Body of pancreas (tissue), 4 donors: ENCODE data around the gene ARID3A.

Experiments
- POLR2A ChIP-seq, 3 donors: fragments of 450-650 bp; IDR thresholded peaks; one replicate each; pipeline ENCODE4 v1.6.1; 2016; ENCODE audit warnings: antibody characterized with exemption in 3 of 3, mild to moderate bottlenecking in 2 of 3
- TF ChIP-seq, protein P1 (sequence below), 7 experiments: fragments of 450-650 bp in 4 of 7; fragments of 200-600 bp in 3 of 7; sonication (generic) in 3 of 7; IDR thresholded peaks; one replicate each; pipeline ENCODE4 v1.5.1; 2016 to 2019; ENCODE audit warnings: antibody characterized with exemption in 7 of 7

DNA sequence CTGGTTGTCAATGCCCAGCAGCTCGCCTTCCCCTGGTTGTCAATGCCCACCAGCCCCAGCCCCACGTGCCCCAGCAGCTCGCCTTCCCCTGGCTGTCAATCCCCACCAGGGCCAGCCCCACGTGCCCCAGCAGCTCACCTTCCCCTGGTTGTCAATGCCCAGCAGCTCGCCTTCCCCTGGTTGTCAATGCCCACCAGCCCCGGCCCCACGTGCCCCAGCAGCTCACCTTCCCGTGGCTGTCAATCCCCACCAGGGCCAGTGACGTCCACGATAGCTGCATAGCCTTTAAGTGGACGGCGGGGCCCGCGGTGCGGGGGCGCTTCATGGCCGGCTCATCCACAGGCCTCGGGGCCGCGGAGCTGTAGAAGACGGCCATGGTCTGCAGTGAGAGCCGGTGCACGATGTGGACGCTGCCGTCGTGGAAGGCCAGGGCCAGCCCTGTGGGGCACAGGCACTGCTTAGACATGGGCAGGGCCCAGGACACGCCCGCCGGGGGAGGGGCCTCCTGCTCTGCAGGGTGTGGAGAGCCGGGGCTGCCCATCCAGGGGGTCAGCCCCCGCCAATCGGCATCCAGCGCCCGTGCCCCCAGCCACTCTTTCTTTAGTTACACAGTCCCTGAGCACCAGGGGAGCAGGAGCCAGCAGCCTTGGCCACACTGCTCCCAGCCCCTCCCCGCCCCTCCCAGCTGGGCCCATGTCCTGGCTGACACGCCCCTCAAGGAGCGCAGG is 46.0 kb upstream of the ARID3A start:
- TF ChIP-seq, protein P1, sequence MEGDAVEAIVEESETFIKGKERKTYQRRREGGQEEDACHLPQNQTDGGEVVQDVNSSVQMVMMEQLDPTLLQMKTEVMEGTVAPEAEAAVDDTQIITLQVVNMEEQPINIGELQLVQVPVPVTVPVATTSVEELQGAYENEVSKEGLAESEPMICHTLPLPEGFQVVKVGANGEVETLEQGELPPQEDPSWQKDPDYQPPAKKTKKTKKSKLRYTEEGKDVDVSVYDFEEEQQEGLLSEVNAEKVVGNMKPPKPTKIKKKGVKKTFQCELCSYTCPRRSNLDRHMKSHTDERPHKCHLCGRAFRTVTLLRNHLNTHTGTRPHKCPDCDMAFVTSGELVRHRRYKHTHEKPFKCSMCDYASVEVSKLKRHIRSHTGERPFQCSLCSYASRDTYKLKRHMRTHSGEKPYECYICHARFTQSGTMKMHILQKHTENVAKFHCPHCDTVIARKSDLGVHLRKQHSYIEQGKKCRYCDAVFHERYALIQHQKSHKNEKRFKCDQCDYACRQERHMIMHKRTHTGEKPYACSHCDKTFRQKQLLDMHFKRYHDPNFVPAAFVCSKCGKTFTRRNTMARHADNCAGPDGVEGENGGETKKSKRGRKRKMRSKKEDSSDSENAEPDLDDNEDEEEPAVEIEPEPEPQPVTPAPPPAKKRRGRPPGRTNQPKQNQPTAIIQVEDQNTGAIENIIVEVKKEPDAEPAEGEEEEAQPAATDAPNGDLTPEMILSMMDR (IDR thresholded peaks at IDR 0.05): no peak
- no peak for TF ChIP-seq POLR2A (IDR thresholded peaks at IDR 0.05)
